ENCODE results near the gene PRSS27. TPM values are rescaled to one million over a fixed set of nuclear protein-coding genes. Genes with fewer than 3 reads are reported as not detected.

Gene PRSS27
- total and polyA plus RNA-seq, 2 donors (not counting 1 experiment from before 2014, with no cell fraction given) = 2.1 to 2.4 TPM

GRCh38 chr16:2737238-2737605 lies 17.2 kb upstream of the PRSS27 start:
- POLR2A ChIA-PET = no interaction called here

GRCh38 chr16:2736476-2737237 lies 16.6 kb upstream of the PRSS27 start:
- Mint-ChIP-seq H3K27ac (no peak overlapping the region), H3K4me1 (no peaks in the 10 kb centered on the region), H3K27me3 (peaks cover 6% of the 10 kb centered on the region), H3K9me3 (ENCODE audit: insufficient read depth) (no peaks in the 10 kb centered on the region), H3K4me3 (no peak overlapping the region)
- ChIA-PET POLR2A (interaction anchor here (0.7 kb wide), 1 partner anchor 757 kb away, joined by 3 read pairs; no protein-coding TSS in a partner anchor), CTCF (no interaction called here)
- ATAC-seq (ENCODE audit: low read depth) (no peak), DNase-seq (no peak)
- no peak overlapping the region for H3K4me2 ChIP-seq (replicated peaks; ENCODE audit: low read depth, low read length, poor library complexity, severe bottlenecking)
- H2AFZ ChIP-seq (ENCODE audit: insufficient read depth, low read depth, low read length, poor library complexity, severe bottlenecking) = no peak overlapping the region
- WGBS (ENCODE audit: insufficient coverage) = 97% methylated on average over 10 of the region's 11 CpGs
- H3K4me3 ChIP-seq (ENCODE audit: control extremely low read depth in 1 of 5, extremely low read depth in 1 of 5, insufficient read depth in 1 of 5, low read depth in 2 of 5, low read length in 4 of 5) = no peak overlapping the region
- H3K36me3 ChIP-seq (replicated peaks in 1 of 2; ENCODE audit: control extremely low read depth in 1 of 2, control insufficient read depth in 1 of 2, extremely low read depth in 1 of 2, insufficient read depth in 2 of 2, low read length in 1 of 2) = no peaks in the 10 kb centered on the region
- no peaks in the 10 kb centered on the region for H3K9me3 ChIP-seq (ENCODE audit: control extremely low read depth in 1 of 3, control insufficient read depth in 2 of 3, insufficient read depth in 1 of 3, low read length in 2 of 3)
- H3K27ac ChIP-seq (ENCODE audit: low read length in 2 of 2) = no peak overlapping the region
- H4K20me1 ChIP-seq (ENCODE audit: control insufficient read depth, insufficient read depth, low read length, poor library complexity, severe bottlenecking) = no peaks in the 10 kb centered on the region
- intact Hi-C loops (cut with micrococcal nuclease) = no loop called here
- H3K79me2 ChIP-seq (ENCODE audit: control insufficient read depth, insufficient read depth, low read length) = no peaks in the 10 kb centered on the region
- H3K4me1 ChIP-seq (ENCODE audit: control insufficient read depth in 2 of 2, insufficient read depth in 2 of 2, low read length in 2 of 2) = no peaks in the 10 kb centered on the region
- peaks cover 0 to 6% (median 0%) of the 10 kb centered on the region in 4 experiments for H3K27me3 ChIP-seq (replicated peaks in 1 of 4; ENCODE audit: control extremely low read depth in 1 of 4, control insufficient read depth in 3 of 4, insufficient read depth in 4 of 4, low read length in 3 of 4)
- H3K9ac ChIP-seq (ENCODE audit: low read length) = no peak overlapping the region
- TF ChIP-seq EZH2 (IDR thresholded peaks at IDR 0.05; ENCODE audit: borderline replicate concordance, insufficient read depth, low read depth, low read length, poor library complexity, severe bottlenecking) = no peak
- TF ChIP-seq, protein P1, sequence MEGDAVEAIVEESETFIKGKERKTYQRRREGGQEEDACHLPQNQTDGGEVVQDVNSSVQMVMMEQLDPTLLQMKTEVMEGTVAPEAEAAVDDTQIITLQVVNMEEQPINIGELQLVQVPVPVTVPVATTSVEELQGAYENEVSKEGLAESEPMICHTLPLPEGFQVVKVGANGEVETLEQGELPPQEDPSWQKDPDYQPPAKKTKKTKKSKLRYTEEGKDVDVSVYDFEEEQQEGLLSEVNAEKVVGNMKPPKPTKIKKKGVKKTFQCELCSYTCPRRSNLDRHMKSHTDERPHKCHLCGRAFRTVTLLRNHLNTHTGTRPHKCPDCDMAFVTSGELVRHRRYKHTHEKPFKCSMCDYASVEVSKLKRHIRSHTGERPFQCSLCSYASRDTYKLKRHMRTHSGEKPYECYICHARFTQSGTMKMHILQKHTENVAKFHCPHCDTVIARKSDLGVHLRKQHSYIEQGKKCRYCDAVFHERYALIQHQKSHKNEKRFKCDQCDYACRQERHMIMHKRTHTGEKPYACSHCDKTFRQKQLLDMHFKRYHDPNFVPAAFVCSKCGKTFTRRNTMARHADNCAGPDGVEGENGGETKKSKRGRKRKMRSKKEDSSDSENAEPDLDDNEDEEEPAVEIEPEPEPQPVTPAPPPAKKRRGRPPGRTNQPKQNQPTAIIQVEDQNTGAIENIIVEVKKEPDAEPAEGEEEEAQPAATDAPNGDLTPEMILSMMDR (IDR thresholded peaks at IDR 0.05) = no peak

More at GRCh38 chr16:2737238-2737605, 17.2 kb upstream of the PRSS27 start:
- H3K27me3 ChIP-seq (replicated peaks in 1 of 4; ENCODE audit: control extremely low read depth in 1 of 4, control insufficient read depth in 3 of 4, insufficient read depth in 4 of 4, low read length in 3 of 4) = peaks cover 0 to 6% (median 0%) of the 10 kb centered on the region in 4 experiments
- H3K27ac ChIP-seq (ENCODE audit: low read length in 2 of 2) = no peak overlapping the region
- H3K27ac Mint-ChIP-seq = no peak overlapping the region
- no peak overlapping the region for H3K4me3 ChIP-seq (ENCODE audit: control extremely low read depth in 1 of 5, extremely low read depth in 1 of 5, insufficient read depth in 1 of 5, low read depth in 2 of 5, low read length in 4 of 5)
- H3K4me3 Mint-ChIP-seq = no peak overlapping the region
- peaks cover 6% of the 10 kb centered on the region for H3K27me3 Mint-ChIP-seq
- WGBS (ENCODE audit: insufficient coverage) = 98% methylated on average over 4 of the region's 5 CpGs
- H3K4me1 ChIP-seq (ENCODE audit: control insufficient read depth in 2 of 2, insufficient read depth in 2 of 2, low read length in 2 of 2) = no peaks in the 10 kb centered on the region
- H3K9me3 ChIP-seq (ENCODE audit: control extremely low read depth in 1 of 3, control insufficient read depth in 2 of 3, insufficient read depth in 1 of 3, low read length in 2 of 3) = no peaks in the 10 kb centered on the region
- no peaks in the 10 kb centered on the region for H4K20me1 ChIP-seq (ENCODE audit: control insufficient read depth, insufficient read depth, low read length, poor library complexity, severe bottlenecking)
- no peaks in the 10 kb centered on the region for H3K4me1 Mint-ChIP-seq
- intact Hi-C loops (cut with micrococcal nuclease) = no loop called here
- H2AFZ ChIP-seq (ENCODE audit: insufficient read depth, low read depth, low read length, poor library complexity, severe bottlenecking) = no peak overlapping the region
- no peak for TF ChIP-seq EZH2 (IDR thresholded peaks at IDR 0.05; ENCODE audit: borderline replicate concordance, insufficient read depth, low read depth, low read length, poor library complexity, severe bottlenecking)
- TF ChIP-seq, protein P1 (IDR thresholded peaks at IDR 0.05) = no peak
- ATAC-seq (ENCODE audit: low read depth) (no peak), DNase-seq (no peak)
- H3K36me3 ChIP-seq (replicated peaks in 1 of 2; ENCODE audit: control extremely low read depth in 1 of 2, control insufficient read depth in 1 of 2, extremely low read depth in 1 of 2, insufficient read depth in 2 of 2, low read length in 1 of 2) = no peaks in the 10 kb centered on the region
- CTCF ChIA-PET = no interaction called here
- no peak overlapping the region for H3K4me2 ChIP-seq (replicated peaks; ENCODE audit: low read depth, low read length, poor library complexity, severe bottlenecking)
- H3K9ac ChIP-seq (ENCODE audit: low read length) = no peak overlapping the region
- H3K79me2 ChIP-seq (ENCODE audit: control insufficient read depth, insufficient read depth, low read length) = no peaks in the 10 kb centered on the region
- no peaks in the 10 kb centered on the region for H3K9me3 Mint-ChIP-seq (ENCODE audit: insufficient read depth)

All from B cell (primary cell).